ENCODE results near the gene MXD3.

MXD3 gene

GRCh38 chr5:177271113-177271512 is 40.6 kb downstream of the MXD3 start:
- Histone ChIP-seq H3K4me3 (ENCODE audit: low read depth, low read length, poor library complexity, severe bottlenecking) (no peak overlapping the region), H3K9me2 (ENCODE audit: low read depth, low read length) (no peaks in the 10 kb centered on the region), H3K79me2 (ENCODE audit: insufficient read depth, low read length) (no peaks in the 10 kb centered on the region), H3K9me3 (ENCODE audit: low read length) (no peaks in the 10 kb centered on the region), H3K36me3 (ENCODE audit: insufficient read depth, low read length) (peaks cover 71% of the 10 kb centered on the region), H3K27me3 (ENCODE audit: insufficient read depth, low read length) (no peaks in the 10 kb centered on the region), H3K9ac (ENCODE audit: low read length) (no peak overlapping the region), H3K27ac (ENCODE audit: low read depth, low read length, poor library complexity, severe bottlenecking) (no peak overlapping the region), H2AFZ (ENCODE audit: low read length) (no peak overlapping the region), H3K4me2 (ENCODE audit: low read length) (no peak overlapping the region), H4K20me1 (ENCODE audit: insufficient read depth, low read length) (no peaks in the 10 kb centered on the region), H3F3A (ENCODE audit: insufficient read depth, low read length) (no peaks in the 10 kb centered on the region), H3K4me1 (ENCODE audit: insufficient read depth, low read length, severe bottlenecking) (no peaks in the 10 kb centered on the region)
- TF ChIP-seq CTCF (IDR thresholded peaks at IDR 0.05; ENCODE audit: low read length) (no peak), EZH2 (IDR thresholded peaks at IDR 0.05; ENCODE audit: borderline replicate concordance, low read length) (no peak)

- Histone ChIP-seq H3K9me3 (ENCODE audit: low read length) (no peaks in the 10 kb centered on the region), H3K4me1 (ENCODE audit: insufficient read depth, low read length, severe bottlenecking) (no peaks in the 10 kb centered on the region), H3K4me2 (ENCODE audit: low read length) (no peak overlapping the region), H3K27me3 (ENCODE audit: insufficient read depth, low read length) (no peaks in the 10 kb centered on the region), H3F3A (ENCODE audit: insufficient read depth, low read length) (no peaks in the 10 kb centered on the region), H3K9me2 (ENCODE audit: low read depth, low read length) (no peaks in the 10 kb centered on the region), H3K9ac (ENCODE audit: low read length) (no peak overlapping the region), H3K4me3 (ENCODE audit: low read depth, low read length, poor library complexity, severe bottlenecking) (no peak overlapping the region), H3K27ac (ENCODE audit: low read depth, low read length, poor library complexity, severe bottlenecking) (no peak overlapping the region), H3K79me2 (ENCODE audit: insufficient read depth, low read length) (no peaks in the 10 kb centered on the region), H4K20me1 (ENCODE audit: insufficient read depth, low read length) (no peaks in the 10 kb centered on the region), H2AFZ (ENCODE audit: low read length) (no peak overlapping the region), H3K36me3 (ENCODE audit: insufficient read depth, low read length) (peaks cover 71% of the 10 kb centered on the region)
- TF ChIP-seq EZH2 (IDR thresholded peaks at IDR 0.05; ENCODE audit: borderline replicate concordance, low read length), result no peak
- TF ChIP-seq CTCF (IDR thresholded peaks at IDR 0.05; ENCODE audit: low read length), result no peak
Measured at GRCh38 chr5:177270653-177271052, 41.0 kb downstream of the MXD3 start.

GRCh38 chr5:177269976-177270375 is 41.7 kb downstream of the MXD3 start:
- H3K9ac ChIP-seq (ENCODE audit: low read length), result no peak overlapping the region
- H2AFZ ChIP-seq (ENCODE audit: low read length), result no peak overlapping the region
- no peak overlapping the region for H3K27ac ChIP-seq (ENCODE audit: low read depth, low read length, poor library complexity, severe bottlenecking)
- no peaks in the 10 kb centered on the region for H3K4me1 ChIP-seq (ENCODE audit: insufficient read depth, low read length, severe bottlenecking)
- no peaks in the 10 kb centered on the region for H3K27me3 ChIP-seq (ENCODE audit: insufficient read depth, low read length)
- H3K36me3 ChIP-seq (ENCODE audit: insufficient read depth, low read length), result peaks cover 73% of the 10 kb centered on the region
- H3K9me2 ChIP-seq (ENCODE audit: low read depth, low read length), result no peaks in the 10 kb centered on the region
- no peaks in the 10 kb centered on the region for H3K79me2 ChIP-seq (ENCODE audit: insufficient read depth, low read length)
- no peaks in the 10 kb centered on the region for H3K9me3 ChIP-seq (ENCODE audit: low read length)
- no peak overlapping the region for H3K4me3 ChIP-seq (ENCODE audit: low read depth, low read length, poor library complexity, severe bottlenecking)
- no peak overlapping the region for H3K4me2 ChIP-seq (ENCODE audit: low read length)
- H3F3A ChIP-seq (ENCODE audit: insufficient read depth, low read length), result no peaks in the 10 kb centered on the region
- TF ChIP-seq CTCF (IDR thresholded peaks at IDR 0.05; ENCODE audit: low read length) (no peak), EZH2 (IDR thresholded peaks at IDR 0.05; ENCODE audit: borderline replicate concordance, low read length) (no peak)
- no peaks in the 10 kb centered on the region for H4K20me1 ChIP-seq (ENCODE audit: insufficient read depth, low read length)

All from OCI-LY1 (cell line).